K562 (cell line): ENCODE data around the gene SOS1. TPM values are rescaled to one million over a fixed set of nuclear protein-coding genes. Genes with fewer than 3 reads are reported as not detected.

Source experiments
- ATAC-seq: fragments of 200-7000 bp; cut with Tn5 transposase; 3 replicates; pipeline ENCODE4 v1.9.1; 2020; ENCODE audit warnings: moderate library complexity
- BruUV-seq: library from RNA; stranded (reverse); fragments of 400-500 nt; replicated peaks from 2 replicates; lab custom pipeline; 2021; lab: Mats Ljungman, UMichigan
- CTCF ChIA-PET: fragments of 300-600 bp; formaldehyde crosslinking; extraction: SDS; loops from one replicate; lab custom pipeline; 2021; ENCODE audit warnings: low intra/inter-chr PET ratio; lab: Yijun Ruan, JAX
- POLR2A ChIA-PET: fragments of 300-600, 350-650 bp; sonication (Branson Sonifier 250); formaldehyde crosslinking; extraction: SDS; loops from one replicate; lab custom pipeline; 2021; ENCODE audit warnings: antibody characterized with exemption, inconsistent platforms; lab: Yijun Ruan, JAX
- DNase-seq, 4 experiments: peaks; one replicate each; pipeline versions ENCODE4 v3.0.0 to v3.0.0-alpha.2; 2011 to 2018; ENCODE audit warnings: low spot score in 3 of 4, mixed read lengths in 3 of 4; ENCODE audit errors: extremely low read depth in 1 of 4
- FAIRE-seq: peaks from 2 replicates; lab custom pipeline; 2011; peaks lifted over from hg19 to GRCh38; lab: Jason Lieb, UNC
- H2AFZ ChIP-seq: 2 replicates; pipeline ENCODE4 v1.6.0; 2011; ENCODE audit warnings: low read depth, low read length, control low read depth, inconsistent platforms
- H3K27ac ChIP-seq: fragments of 200-600 bp; 3 replicates; pipeline ENCODE4 v1.8.0; 2011; ENCODE audit warnings: low read depth, mild to moderate bottlenecking, control low read depth, inconsistent platforms, low read length, moderate library complexity, mixed read lengths; ENCODE audit errors: extremely low read depth
- H3K27me3 ChIP-seq, 2 experiments: fragments of 300-600 bp in 1 of 2; 2 replicates in 1 of 2; 3 replicates in 1 of 2; pipeline versions ENCODE4 v1.6.0 to v1.8.0; 2011; ENCODE audit warnings: inconsistent platforms in 2 of 2, low read length in 2 of 2, mild to moderate bottlenecking in 1 of 2, mixed read lengths in 1 of 2, moderate library complexity in 1 of 2; ENCODE audit not compliant: control insufficient read depth in 2 of 2, insufficient read depth in 2 of 2
- H3K36me3 ChIP-seq: fragments of 300-600 bp; 3 replicates; pipeline ENCODE4 v1.8.0; 2011; ENCODE audit warnings: mild to moderate bottlenecking, low read length, inconsistent platforms; ENCODE audit not compliant: control insufficient read depth, insufficient read depth
- H3K4me1 ChIP-seq, 2 experiments: fragments of 200-600 bp in 1 of 2; replicated peaks in 1 of 2; 2 replicates in 1 of 2; 3 replicates in 1 of 2; pipeline versions ENCODE4 v1.5.1 to v1.8.0; 2011; ENCODE audit warnings: inconsistent platforms in 2 of 2, low read length in 2 of 2, mild to moderate bottlenecking in 1 of 2, mixed read lengths in 1 of 2, moderate library complexity in 1 of 2; ENCODE audit not compliant: control insufficient read depth in 2 of 2, insufficient read depth in 2 of 2
- H3K4me2 ChIP-seq: 2 replicates; pipeline ENCODE4 v1.6.1; 2011; ENCODE audit warnings: low read length, control low read depth, inconsistent platforms, mixed read lengths; ENCODE audit not compliant: insufficient read depth
- H3K4me3 ChIP-seq: fragments of 200-600 bp; sonication (generic), shearing (Covaris generic); 2 replicates; pipeline ENCODE4 v1.5.1; 2016; ENCODE audit warnings: control low read depth, inconsistent platforms
- H3K79me2 ChIP-seq: fragments of 200-600 bp; 3 replicates; pipeline ENCODE4 v1.8.0; 2011; ENCODE audit warnings: low read length, inconsistent platforms; ENCODE audit not compliant: control insufficient read depth, insufficient read depth
- H3K9ac ChIP-seq, 2 experiments: 2 replicates each; pipeline versions ENCODE4 v1.6.0 to v1.6.1; 2011; ENCODE audit warnings: low read depth in 2 of 2, low read length in 2 of 2, control low read depth in 1 of 2, inconsistent platforms in 1 of 2, mild to moderate bottlenecking in 1 of 2, mixed read lengths in 1 of 2; ENCODE audit not compliant: insufficient read depth in 1 of 2
- H3K9me1 ChIP-seq: one replicate; pipeline ENCODE4 v1.6.0; 2011; ENCODE audit warnings: inconsistent platforms, mild to moderate bottlenecking, low read length, moderate library complexity; ENCODE audit not compliant: control insufficient read depth, insufficient read depth
- H3K9me3 ChIP-seq: replicated peaks from 2 replicates; pipeline ENCODE4 v1.5.1; 2011; ENCODE audit warnings: low read depth, low read length, inconsistent platforms; ENCODE audit not compliant: control insufficient read depth, insufficient read depth
- H4K20me1 ChIP-seq: replicated peaks from 2 replicates; pipeline ENCODE4 v1.6.1; 2011; ENCODE audit warnings: low read length, inconsistent platforms, mixed read lengths; ENCODE audit not compliant: control insufficient read depth, insufficient read depth
- DDX20 ChIP-seq: fragments of 450-650 bp; IDR thresholded peaks from 2 replicates; pipeline ENCODE4 v1.6.1; 2016; ENCODE audit warnings: missing genetic modification characterization, low read depth, mild to moderate bottlenecking, missing compliant biosample characterization, moderate library complexity
- KLF1 ChIP-seq: fragments of 450-650 bp; IDR thresholded peaks from 2 replicates; pipeline ENCODE4 v1.6.1; 2016; ENCODE audit warnings: missing genetic modification characterization, missing compliant biosample characterization
- MEIS2 ChIP-seq: fragments of 450-650 bp; IDR thresholded peaks from 2 replicates; pipeline ENCODE4 v1.6.1; 2014; ENCODE audit warnings: mild to moderate bottlenecking; ENCODE audit not compliant: partially characterized antibody
- NR2C1 ChIP-seq, 2 experiments: fragments of 450-650 bp; IDR thresholded peaks; 2 replicates each; pipeline ENCODE4 v1.6.1; 2017; ENCODE audit warnings: mild to moderate bottlenecking in 2 of 2, antibody characterized with exemption in 1 of 2, inconsistent platforms in 1 of 2, missing compliant biosample characterization in 1 of 2, missing genetic modification characterization in 1 of 2
- PML ChIP-seq: IDR thresholded peaks from 2 replicates; pipeline ENCODE4 v1.6.1; 2012; ENCODE audit warnings: low read length, inconsistent platforms
- PTRF ChIP-seq: fragments of 450-650 bp; IDR thresholded peaks from 2 replicates; pipeline ENCODE4 v1.6.1; 2016; ENCODE audit warnings: mild to moderate bottlenecking, missing genetic modification characterization, missing compliant biosample characterization
- SAFB ChIP-seq: fragments of 200-400 bp; formaldehyde crosslinking; IDR thresholded peaks from 2 replicates; pipeline ENCODE4 v1.6.1; 2017; ENCODE audit warnings: low read depth, low read length, borderline replicate concordance
- SNIP1 ChIP-seq: fragments of 450-650 bp; IDR thresholded peaks from 2 replicates; pipeline ENCODE4 v1.7.1; 2017; ENCODE audit warnings: low read depth, mild to moderate bottlenecking
- TEAD2 ChIP-seq: fragments of 450-650 bp; IDR thresholded peaks from 2 replicates; pipeline ENCODE4 v1.6.1; 2016; ENCODE audit warnings: missing genetic modification characterization, control low read depth, missing compliant biosample characterization
- ZBTB17 ChIP-seq: fragments of 450-650 bp; formaldehyde crosslinking; IDR thresholded peaks from 2 replicates; pipeline ENCODE4 v1.4.0; 2020; ENCODE audit warnings: mild to moderate bottlenecking
- ZBTB34 ChIP-seq: fragments of 250-450 bp; sonication (Bioruptor Pico); IDR thresholded peaks from 2 replicates; pipeline ENCODE4 v1.8.0; 2021; ENCODE audit warnings: mild to moderate bottlenecking, moderate library complexity
- ZFP1 ChIP-seq: fragments of 450-650 bp; formaldehyde crosslinking; IDR thresholded peaks from 2 replicates; pipeline ENCODE4 v1.4.0; 2020; ENCODE audit warnings: mild to moderate bottlenecking, mixed read lengths
- ZNF584 ChIP-seq: fragments of 200-800 bp; sonication (Bioruptor generic); IDR thresholded peaks from 2 replicates; pipeline ENCODE4 v1.6.1; 2016; ENCODE audit warnings: low read depth, mild to moderate bottlenecking, missing genetic modification characterization, missing compliant biosample characterization
- ZNF668 ChIP-seq: fragments of 250-450 bp; sonication (Bioruptor Pico); IDR thresholded peaks from 2 replicates; pipeline ENCODE4 v1.8.0; 2022; ENCODE audit warnings: mild to moderate bottlenecking, inconsistent platforms
- ZNF699 ChIP-seq: fragments of 250-450 bp; sonication (Bioruptor Pico); IDR thresholded peaks from 2 replicates; pipeline ENCODE4 v1.8.0; 2021; ENCODE audit warnings: mild to moderate bottlenecking, moderate library complexity; ENCODE audit not compliant: insufficient replicate concordance
- WGBS: fragments of 100-300 bp; shearing (Covaris generic); methylation state at CpG from one replicate; pipeline ENCODE4 v1.1.6; 2016; ENCODE audit warnings: low coverage, mixed read lengths; ENCODE audit not compliant: insufficient coverage; ENCODE audit errors: missing lambda C conversion rate; 5-methylcytosine and 5-hydroxymethylcytosine counted together
- in situ Hi-C: fragments of 300-500 bp; cut with MboI; formaldehyde crosslinking; loops from 4 replicates; pipeline ENCODE4 v1.15.0; 2018; ENCODE audit warnings: inconsistent platforms, mixed read lengths
- intact Hi-C: fragments of 100-400 bp; cut with micrococcal nuclease; formaldehyde crosslinking; loops from 2 replicates; pipeline ENCODE4 v1.14.2; 2022
- polyA plus RNA-seq, 8 experiments: library from polyadenylated mRNA; depleted of rRNA in 4 of 8; stranded (reverse) in 5 of 8; unstranded in 3 of 8; fragments of >200 nt; fragmentation: Nextera tagmentation in 2 of 8; fragmentation: Illumina TruSeq in 1 of 8; extraction: Ambion mirVana in 2 of 8; extraction: Trizol in 1 of 8; gene quantifications; 2 replicates each; pipeline versions ENCODE4 v1.2.1 to v1.2.3, GENCODE V29; 2011 to 2014; ENCODE audit warnings: inconsistent platforms in 1 of 8, missing spikeins in 1 of 8
- total RNA-seq, 7 experiments: library from RNA; depleted of rRNA in 6 of 7; stranded (reverse); fragments of >200 nt in 6 of 7; fragmentation: Illumina TruSeq in 2 of 7; extraction: Trizol in 2 of 7; gene quantifications; 2 replicates each; pipeline versions ENCODE4 v1.2.1 to v1.2.3, GENCODE V29; 2011 to 2021; ENCODE audit warnings: low replicate concordance in 1 of 7

SOS1 gene
- total and polyA plus RNA-seq, 9 of the 15 experiments (the other 6 are each of a cell fraction or from before 2014, with no cell fraction given) = 2.5 to 27.1 (median 16.3) TPM

GRCh38 chr2:39095624-39096023 is 25.2 kb downstream of the SOS1 start:
- ChIA-PET CTCF (no interaction called here), POLR2A (interaction anchor here (0.7 to 0.8 kb wide), 2 partner anchors 25 to 32 kb away, joined by 3 read pairs; no protein-coding TSS in a partner anchor)
- no peaks in the 10 kb centered on the region for H3K9me3 ChIP-seq
- no TSS peak for BruUV-seq
- H3K9ac ChIP-seq = no peak overlapping the region
- no peak overlapping the region for H2AFZ ChIP-seq
- intact Hi-C loops = no loop called here
- TF ChIP-seq PTRF = no peak
- WGBS = 72% methylated on average over 1 of the region's 1 CpG
- H4K20me1 ChIP-seq = no peaks in the 10 kb centered on the region
- DNase-seq (no peak), FAIRE-seq (no peak), ATAC-seq (no peak)
- H3K79me2 ChIP-seq = peaks cover 94% of the 10 kb centered on the region
- H3K4me1 ChIP-seq = peaks cover 0 to 9% of the 10 kb centered on the region in 2 experiments; a peak in 3 of 5 replicates
- no peak overlapping the region for H3K4me2 ChIP-seq
- H3K36me3 ChIP-seq = peaks cover 4% of the 10 kb centered on the region; the same call in 1 of the 3 replicates
- no peaks in the 10 kb centered on the region for H3K9me1 ChIP-seq
- H3K27ac ChIP-seq = no peak overlapping the region
- in situ Hi-C loops = no loop called here
- H3K4me3 ChIP-seq = no peak overlapping the region
- H3K27me3 ChIP-seq = no peaks in the 10 kb centered on the region

GRCh38 chr2:39094717-39095363 is 26.0 kb downstream of the SOS1 start:
- POLR2A ChIA-PET = interaction anchor here (1.0 kb wide), 1 partner anchor 16 kb away, joined by 3 read pairs; no protein-coding TSS in a partner anchor
- peak; percentile 55 for ATAC-seq
- Histone ChIP-seq H3K4me2 (no peak overlapping the region), H3K27ac (0 out of 3 replicates have a peak overlapping the region, but pooled peaks have one; percentile 12), H3K79me2 (peaks cover 92% of the 10 kb centered on the region), H2AFZ (no peak overlapping the region), H3K9me1 (no peaks in the 10 kb centered on the region), H3K4me1 (peaks cover 0 to 9% of the 10 kb centered on the region in 2 experiments; a peak in 3 of 5 replicates), H3K36me3 (peaks cover 4% of the 10 kb centered on the region; the same call in 1 of the 3 replicates), H3K4me3 (no peak overlapping the region), H4K20me1 (no peaks in the 10 kb centered on the region), H3K9ac (no peak overlapping the region), H3K9me3 (no peaks in the 10 kb centered on the region), H3K27me3 (no peaks in the 10 kb centered on the region)
- in situ Hi-C loops (no loop called here), intact Hi-C loops (no loop called here)
- FAIRE-seq = peak; percentile 59
- WGBS = 88% methylated on average over 1 of the region's 1 CpG
- no peak for DNase-seq
- CTCF ChIA-PET = no interaction called here
- BruUV-seq = no TSS peak
- TF ChIP-seq ZNF668 (CRISPR knock-in tag) (no peak), SAFB (no peak), ZBTB34 (no peak), ZFP1 (CRISPR knock-in tag) (no peak), ZNF584 (CRISPR knock-in tag) (no peak), PML (no peak), TEAD2 (tag) (no peak), ZNF699 (no peak), SNIP1 (no peak), KLF1 (tag) (no peak), DDX20 (tag) (no peak), MEIS2 (no peak), ZBTB17 (CRISPR knock-in tag) (no peak), NR2C1 (IDR thresholded peaks at IDR 0.05) (no peak), NR2C1 (tag; IDR thresholded peaks at IDR 0.05) (no peak)
